Fibroblast of skin of abdomen (primary cell): ENCODE data around the gene RENBP.

ENCODE experiments used
- DNase-seq: peaks from one replicate; pipeline ENCODE4 v3.0.0-alpha.2; 2013

The RENBP gene

DNA sequence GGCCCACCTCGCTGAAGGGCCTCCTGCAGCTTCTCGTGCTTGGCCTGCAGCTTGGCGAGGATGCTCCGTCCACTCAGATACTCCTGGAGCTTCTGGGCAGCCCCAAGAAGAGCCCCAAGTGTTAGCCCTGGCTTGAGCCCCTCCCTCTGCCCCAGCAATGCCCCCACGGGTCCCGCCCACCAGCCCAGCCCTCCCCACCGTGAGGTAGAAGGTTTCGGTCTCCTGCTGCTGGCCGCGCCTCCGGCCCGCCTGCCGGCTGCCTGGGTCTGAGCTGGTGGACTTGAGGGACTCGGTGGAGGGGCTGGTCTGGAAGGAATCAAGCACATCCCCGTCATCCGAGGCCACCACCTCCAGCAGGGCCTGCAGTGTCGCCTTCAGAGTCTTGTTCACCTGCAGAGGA lies 31.2 kb downstream of the RENBP start:
- no peak for DNase-seq

DNA sequence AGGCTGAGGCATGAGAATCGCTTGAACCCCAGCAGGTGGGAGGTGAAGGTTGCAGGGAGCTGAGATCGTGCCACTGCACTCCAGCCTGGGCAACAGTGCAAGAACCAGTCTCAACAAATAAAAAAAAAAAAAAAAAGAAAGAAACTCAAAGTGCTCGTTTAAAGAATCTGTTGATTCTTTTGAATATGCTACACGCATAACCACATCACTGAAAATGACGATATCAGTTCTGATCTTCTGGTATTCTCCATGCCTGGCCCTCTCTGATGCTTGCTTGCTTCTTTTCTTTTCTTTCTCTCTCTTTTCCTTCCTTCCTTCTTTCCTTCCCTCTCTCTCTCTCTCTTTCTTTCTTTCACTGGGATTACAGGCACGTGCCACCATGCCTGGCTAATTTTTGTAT lies 32.6 kb downstream of the RENBP start:
- no peak for DNase-seq

DNA sequence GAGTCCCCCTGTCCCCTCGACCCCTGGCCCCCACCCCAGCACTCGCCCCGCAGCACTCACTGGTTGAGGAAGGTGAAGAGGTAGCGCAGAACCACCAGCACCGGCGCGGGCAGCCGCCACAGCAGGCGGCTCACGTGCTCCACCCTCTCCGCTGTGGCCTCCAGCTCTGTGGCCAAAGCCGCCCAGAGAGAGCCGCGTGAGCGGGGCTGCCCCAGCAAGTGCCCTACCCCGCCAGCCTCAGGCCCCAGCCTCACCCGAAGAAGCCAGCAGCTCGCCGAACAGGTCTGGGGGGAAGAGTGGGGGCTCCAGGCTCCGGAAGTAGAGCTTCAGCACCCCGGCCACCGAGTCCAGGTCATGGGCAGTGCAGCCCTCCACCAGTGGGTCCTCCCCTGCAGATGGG lies 34.0 kb downstream of the RENBP start:
- no peak for DNase-seq

DNA sequence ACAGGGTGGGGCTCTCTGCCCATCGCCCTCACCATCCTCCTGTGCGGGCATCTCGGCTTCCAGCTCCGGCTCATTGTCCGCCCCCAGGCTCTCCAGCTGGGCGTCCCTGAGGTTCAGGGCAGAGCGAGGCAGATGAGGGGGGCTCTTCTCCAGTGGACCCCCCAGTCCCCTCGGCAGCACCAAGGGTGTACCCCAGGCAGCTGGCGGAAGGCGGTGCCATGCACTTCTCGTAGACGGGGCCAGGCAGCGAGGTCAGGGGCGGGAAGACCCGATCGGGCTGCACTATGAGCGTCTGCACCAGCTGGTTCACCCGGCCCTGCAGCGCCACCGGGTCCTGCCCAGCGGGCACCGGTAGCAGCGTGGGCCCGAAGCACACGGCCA lies 34.5 kb downstream of the RENBP start:
- no peak for DNase-seq

DNA sequence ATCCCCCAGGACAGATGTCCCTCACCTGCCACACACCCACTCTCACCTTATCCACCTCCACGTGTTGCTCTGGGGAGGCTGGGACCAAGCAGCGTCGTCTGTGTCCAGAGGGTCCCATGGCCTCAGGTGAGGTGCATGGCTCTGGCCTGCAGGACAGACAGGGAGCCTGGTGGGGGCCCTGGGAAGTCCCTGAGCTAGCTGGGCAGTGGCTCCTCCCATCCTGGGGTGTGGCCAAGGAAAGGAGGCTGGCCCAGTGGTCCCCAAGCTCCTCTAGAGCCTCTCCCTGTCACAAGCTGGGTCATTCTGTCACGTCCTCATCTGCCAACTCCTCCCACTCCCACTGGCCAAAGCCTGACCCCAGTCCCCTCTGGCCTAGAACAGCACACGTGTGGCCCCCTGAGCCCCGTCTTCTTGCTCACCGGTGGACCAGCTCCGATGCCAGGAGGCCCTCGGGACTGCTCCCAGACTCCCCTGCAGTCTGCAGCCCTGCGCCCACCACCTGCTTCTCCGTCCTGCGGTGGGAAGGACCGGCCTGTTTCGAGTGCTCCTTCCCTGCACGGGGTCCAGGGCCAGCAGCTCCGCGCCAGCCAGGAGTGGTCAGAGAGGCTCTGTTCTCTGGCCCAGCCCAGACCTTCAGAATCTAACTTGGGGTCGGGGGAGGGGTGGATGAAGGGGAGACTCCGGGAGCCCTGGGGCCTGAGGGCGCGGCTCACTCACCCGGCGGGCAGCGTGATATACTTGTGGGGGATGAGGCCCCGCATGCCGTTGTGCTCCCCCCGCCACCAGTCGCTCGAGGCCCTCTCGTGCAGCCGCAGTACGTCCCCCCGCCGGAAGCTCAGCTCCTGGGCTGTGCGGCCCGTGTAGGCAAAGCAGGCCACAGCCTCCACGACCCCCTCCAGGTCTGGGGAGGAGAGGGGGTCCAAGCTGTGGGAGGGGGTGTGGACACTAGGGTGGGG lies 35.1 kb downstream of the RENBP start:
- no peak for DNase-seq

DNA sequence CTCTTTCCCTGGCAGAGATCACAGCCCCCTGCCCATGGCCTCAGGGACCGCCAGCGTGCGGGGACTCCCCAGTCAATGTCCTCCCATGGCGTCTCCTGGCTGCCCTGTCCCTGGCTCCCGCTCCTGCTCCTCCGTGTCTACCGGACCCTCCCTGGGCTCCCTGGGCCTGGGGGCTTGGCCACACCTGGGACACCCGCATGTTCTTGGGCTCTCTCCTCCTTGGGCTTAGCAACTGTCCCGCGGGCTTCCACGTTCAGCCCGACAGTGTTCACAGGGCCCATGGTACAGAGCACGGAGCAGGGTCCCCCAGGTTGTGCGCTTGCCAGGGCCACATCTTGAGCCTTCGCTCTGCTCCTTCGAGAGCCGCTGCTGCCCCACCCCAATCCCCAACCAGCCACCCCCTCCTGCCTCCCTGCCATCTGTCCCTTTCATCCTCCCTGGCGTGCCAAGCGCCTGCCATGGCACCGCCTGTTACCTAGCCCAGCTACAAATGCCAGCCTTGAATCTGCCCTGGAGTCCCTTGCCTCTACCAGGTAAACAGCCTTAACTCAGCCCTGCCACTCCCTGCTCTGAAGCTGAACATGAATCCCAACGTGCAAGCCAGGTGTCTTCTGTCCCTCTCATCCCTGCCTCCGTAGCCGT lies 36.1 kb downstream of the RENBP start:
- DNase-seq: no peak

DNA sequence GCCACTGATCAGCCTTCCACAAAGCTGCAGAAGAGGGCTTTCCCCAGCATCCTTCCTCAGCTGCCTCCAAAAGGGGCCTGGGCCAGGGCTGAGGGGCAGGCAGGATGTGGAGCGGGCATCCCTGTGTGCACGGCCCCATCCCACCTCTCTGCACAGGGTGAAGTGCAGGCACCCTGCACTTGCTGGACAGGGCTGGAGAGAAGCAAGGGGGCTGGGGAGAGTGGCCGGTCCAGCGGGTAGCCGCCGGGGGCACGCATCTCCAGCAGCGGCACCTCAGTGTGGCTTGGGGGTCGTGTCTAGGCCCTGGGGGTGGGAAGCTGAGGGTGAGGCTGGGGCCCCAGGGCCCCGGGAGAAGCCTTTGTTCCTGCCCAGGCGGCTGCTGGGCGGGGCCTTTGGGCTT lies 37.0 kb downstream of the RENBP start:
- no peak for DNase-seq

DNA sequence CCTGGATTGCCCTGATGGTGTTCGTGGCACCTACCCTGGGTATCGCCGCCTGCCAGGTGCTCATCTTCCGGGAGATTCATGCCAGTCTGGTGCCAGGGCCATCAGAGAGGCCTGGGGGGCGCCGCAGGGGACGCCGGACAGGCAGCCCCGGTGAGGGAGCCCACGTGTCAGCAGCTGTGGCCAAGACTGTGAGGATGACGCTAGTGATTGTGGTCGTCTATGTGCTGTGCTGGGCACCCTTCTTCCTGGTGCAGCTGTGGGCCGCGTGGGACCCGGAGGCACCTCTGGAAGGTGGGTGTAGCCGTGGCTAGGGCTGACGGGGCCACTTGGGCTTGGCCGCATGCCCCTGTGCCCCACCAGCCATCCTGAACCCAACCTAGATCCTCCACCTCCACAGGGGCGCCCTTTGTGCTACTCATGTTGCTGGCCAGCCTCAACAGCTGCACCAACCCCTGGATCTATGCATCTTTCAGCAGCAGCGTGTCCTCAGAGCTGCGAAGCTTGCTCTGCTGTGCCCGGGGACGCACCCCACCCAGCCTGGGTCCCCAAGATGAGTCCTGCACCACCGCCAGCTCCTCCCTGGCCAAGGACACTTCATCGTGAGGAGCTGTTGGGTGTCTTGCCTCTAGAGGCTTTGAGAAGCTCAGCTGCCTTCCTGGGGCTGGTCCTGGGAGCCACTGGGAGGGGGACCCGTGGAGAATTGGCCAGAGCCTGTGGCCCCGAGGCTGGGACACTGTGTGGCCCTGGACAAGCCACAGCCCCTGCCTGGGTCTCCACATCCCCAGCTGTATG lies 38.1 kb downstream of the RENBP start:
- DNase-seq: no peak

DNA sequence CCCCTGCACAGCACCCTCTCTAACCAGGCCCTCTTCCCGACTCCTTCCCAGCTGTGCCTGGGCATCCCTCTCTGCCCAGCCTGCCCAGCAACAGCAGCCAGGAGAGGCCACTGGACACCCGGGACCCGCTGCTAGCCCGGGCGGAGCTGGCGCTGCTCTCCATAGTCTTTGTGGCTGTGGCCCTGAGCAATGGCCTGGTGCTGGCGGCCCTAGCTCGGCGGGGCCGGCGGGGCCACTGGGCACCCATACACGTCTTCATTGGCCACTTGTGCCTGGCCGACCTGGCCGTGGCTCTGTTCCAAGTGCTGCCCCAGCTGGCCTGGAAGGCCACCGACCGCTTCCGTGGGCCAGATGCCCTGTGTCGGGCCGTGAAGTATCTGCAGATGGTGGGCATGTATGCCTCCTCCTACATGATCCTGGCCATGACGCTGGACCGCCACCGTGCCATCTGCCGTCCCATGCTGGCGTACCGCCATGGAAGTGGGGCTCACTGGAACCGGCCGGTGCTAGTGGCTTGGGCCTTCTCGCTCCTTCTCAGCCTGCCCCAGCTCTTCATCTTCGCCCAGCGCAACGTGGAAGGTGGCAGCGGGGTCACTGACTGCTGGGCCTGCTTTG lies 38.9 kb downstream of the RENBP start:
- DNase-seq: no peak

DNA sequence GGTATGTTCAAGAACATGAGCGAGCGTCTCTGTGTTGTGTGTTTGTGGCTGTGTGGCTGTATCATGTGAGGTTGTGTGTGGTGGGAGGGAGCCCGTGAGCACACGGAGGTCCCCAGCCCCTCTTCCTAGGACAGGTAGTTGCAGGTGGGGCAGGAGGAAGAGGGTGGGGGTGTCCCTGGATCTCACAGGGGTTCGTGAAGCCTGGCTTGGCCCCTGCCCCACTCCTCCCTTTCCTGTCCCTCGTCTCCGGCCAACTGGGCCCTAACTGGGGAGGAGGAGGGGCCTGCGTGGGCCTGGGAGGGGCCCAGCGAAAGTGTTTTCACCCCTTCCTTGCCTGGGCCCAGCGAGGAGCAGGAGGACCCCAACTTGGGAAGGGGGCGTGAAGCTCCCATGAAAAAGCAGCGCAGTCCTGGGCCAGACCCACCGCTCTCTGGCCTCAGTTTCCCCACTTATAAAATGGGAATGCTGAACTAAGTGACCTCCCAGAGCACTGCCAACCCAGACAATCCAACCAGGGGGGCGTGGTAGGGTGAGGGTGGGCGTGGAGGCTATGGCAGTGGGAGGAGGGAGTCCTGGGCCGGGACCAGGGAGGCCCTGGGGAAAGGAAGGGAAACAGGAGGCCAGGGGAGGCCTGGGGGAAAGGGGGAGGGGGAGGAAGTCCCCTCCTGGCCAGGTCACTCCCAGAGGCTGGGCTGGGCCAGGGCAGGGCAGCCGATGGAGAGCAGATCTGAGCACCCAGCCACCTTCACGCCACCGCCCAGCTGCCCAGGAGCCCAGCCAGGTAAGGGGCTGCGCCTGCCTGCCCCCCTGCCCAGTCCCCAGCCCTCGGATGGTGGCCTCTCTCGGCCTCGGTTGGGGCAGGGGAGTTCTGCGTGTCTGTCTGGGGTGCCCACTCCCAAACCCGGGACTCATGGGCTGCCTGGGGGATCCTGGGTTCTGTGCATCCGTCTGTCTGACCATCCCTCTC lies 40.2 kb downstream of the RENBP start, which contains the start of gene AVPR2:
Gene AVPR2 (plus strand): TSS at position 683 of the 967 bp plus-strand sequence. CDS start 473 bp downstream, outside the sequence.
- no peak for DNase-seq

DNA sequence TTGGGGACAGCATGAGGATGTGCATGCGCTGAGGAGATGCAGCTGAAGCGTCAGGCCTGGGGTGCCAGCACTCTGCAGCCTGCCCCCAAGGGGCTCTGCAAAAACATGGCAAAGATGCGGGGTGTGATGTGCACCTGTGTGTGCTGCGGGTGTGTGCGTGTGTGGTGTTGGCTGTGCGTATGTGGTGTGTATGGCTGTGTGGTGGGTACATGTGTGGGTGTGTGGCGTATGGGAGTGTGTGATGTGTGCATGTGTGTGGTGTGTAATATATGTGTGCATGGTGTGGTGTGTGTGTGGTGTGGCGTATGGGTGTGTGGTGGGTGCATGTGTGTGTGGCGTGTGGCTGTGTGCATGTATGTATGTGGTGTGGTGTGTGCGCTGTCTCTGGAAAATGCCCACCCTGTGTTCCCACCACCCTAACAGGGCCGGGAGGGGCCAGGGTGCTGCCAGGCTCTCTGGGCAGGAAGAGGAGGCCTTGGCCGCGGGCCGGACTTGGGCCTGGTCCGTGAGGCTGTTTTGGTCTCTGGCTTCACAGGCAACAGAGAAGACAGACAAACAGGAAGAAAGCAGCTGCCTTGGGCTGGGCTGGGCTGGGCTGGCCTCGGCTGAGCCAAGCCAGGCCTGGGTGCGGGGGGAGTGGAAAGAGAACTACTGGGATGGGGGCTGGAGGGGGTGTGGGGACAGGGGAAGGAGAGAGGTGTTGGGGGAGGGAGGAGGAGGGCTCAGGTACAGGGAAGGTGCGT lies 41.0 kb downstream of the RENBP start:
- DNase-seq: no peak

DNA sequence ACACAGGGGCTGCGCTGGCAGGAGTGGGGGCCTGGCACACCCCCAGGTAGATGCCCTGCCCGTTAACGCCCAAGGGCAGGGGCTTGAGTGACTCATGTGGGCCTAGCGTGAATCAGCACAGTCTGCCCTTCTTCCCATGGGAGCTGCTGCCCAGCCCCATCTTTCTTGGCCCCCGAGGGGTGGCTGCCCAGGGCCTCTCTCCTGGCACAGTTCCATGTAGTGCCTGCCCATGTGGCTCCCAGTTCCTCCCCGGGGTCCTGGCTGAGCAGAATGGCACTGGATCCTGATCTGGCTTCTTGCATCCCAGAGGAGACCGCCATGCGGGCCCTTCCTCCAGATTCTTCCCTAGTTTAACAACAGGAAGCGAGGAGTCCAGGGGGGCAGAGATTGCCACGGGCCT lies 42.1 kb downstream of the RENBP start:
- DNase-seq: no peak

DNA sequence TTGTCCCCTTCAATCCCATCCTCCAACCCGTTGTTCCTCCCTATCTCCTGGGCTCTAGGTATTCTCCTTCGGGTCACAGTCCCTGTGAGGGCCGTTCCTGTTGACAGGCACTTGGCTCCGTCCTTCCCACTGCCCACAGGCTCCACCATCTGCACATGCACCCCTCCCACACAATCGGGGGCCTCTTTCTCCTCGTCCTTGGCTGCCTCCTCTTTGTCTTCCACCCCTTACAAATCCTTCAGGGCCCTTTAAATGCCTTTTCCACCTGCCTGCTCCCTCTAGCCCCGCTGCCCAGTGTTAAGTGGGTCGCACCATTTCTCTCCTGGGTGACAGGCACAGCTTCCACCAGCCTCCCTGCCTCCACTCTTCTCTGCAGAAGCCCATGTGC lies 42.7 kb downstream of the RENBP start:
- DNase-seq: no peak

DNA sequence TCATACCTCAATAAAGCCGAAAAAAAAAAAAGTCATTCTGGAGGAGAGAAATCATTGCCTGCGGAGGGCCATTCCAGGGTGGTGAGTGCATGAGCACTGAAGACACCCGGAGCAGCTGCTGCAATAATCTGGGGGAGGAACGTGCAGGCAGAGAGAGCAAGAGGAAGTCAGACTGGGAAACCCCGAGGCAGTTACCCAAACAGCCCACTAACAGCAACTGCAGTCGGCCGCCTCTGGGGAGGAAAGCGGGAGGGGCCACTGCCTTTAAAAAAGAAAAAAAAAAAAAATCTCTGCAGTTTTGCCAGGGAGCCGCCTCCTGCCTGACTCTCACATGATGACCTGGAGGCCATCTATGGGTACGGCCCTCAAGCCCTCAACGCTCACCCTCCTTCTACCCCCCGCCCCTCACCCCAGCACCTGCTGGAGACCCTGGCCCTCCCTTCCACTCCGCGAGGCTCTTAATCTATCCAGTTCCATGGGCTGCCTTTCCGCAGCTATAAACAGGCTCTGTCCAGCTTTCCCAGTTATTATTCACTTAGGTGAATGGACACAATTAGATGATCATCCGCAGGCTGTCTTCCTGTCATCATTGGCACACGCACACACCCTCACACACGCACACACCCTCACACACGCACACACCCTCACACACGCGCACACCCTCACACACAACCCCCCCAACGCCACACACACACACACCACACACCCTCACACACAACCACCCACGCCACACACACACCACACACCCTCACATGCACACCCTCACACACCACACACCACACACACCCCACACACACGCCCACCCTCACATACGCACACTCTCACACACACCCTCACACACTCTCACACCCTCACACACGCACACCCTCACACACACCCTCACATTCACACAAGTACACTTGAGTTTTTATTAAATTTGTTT lies 43.4 kb downstream of the RENBP start:
- peak; percentile 87 for DNase-seq

DNA sequence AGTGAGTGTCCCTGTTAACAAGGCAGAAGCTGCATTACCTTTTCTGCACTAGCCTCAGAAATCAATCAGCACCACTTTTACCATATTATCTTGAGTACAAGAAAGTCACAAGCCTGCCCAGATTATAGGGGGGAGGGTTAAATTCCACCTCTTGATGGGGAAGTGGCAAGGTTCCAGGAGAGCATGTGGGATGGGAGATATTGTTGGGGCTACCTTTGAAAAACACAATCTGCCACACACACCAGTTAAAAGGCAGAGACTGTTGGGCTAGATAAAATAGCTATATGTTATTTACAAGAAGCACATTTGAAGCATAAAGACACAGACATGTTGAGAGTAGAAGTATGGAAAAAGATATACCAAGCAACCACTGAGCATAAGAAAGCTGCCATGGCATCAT lies 46.5 kb downstream of the RENBP start:
- DNase-seq: no peak

DNA sequence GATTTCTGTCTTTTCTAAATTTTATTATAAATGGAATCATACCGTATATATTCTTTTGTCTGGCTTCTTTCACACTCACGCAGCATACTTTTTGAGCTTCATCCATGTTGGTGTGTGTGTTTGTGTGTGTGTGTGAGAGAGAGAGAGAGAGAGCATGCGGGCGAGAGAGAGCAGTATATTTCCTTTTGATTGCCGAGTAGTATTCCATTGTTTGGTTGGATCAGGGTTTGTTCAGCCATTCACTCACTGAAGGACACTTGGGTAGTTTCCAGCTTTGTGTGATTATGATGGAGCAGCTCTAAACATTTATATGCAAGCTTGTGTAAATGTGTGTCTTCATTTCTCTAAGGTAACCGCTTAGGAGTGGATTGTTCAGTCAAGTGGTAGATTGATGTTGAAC lies 55.3 kb downstream of the RENBP start:
- DNase-seq: no peak

DNA sequence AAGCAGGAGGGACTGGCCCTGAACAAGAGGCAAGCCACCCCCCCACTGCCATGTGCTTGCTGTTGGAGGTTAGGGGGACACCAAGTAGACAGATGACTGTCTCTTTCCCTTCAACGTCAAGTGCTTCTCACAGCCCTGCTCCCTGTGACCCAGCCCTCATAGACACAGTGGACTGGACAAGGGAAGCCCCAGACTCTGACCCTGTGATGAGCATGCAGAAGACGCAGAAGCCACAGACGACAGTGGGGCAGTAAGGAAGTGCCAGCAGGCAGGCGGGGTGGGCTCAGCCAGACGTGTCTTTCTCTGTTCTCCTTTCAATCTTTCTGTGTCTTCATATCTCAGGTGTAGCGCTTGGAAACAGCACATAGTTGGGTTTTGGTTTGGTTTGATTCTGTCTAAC lies 56.1 kb downstream of the RENBP start:
- no peak for DNase-seq

DNA sequence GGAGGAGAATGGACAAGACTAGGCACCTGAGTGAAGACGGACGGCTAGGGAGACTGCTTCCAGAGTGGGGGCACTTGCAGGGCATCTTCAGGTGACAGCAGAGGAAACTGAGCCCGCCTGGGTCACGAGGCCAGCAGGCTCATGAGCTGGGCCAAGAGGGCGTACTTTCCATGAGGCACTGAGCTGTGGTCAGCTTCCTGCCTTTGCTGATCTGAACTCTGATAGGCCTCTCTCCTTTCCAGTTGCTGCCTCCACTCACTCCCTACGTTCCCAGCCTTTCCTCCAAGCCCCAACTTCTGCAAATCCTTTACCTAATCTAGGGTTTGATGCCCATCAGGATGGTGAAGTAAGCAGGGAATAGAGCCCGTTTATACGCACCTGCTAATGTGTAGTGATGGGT lies 57.1 kb downstream of the RENBP start:
- no peak for DNase-seq

DNA sequence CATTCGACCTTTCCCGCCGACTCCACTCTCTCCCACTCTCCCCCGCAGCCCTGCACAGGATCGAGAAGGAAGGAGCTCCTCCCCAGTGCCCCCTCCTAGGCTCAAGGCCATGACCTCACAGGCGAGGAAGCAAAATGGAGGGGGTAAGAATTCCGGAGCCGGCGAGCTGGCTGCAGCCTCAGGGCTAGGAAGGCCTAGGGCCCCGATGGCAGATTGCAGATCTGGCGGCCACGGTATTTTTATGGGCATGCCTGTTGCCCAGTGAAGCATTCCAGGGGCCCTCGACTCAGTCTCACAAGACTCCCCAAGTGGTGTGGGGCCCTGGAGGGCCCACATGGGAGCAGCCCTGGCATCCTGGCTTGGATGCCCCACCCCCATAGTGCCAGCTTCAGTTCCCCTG lies 57.5 kb downstream of the RENBP start:
- no peak for DNase-seq
